Activated CD8-positive, alpha-beta memory T cell treated with anti-CD3 and anti-CD28 coated beads, Interleukin-2, amount 50 U/mL, for 48 hours (primary cell): ENCODE data around the gene AGAP1.
"Not testable (repeated sequence)": the region's sequence is repeated elsewhere in the genome, so short reads cannot be mapped to it uniquely, and the experiment has no call there.

Experiments
- DNase-seq: peaks from one replicate; pipeline ENCODE4 v3.0.0-alpha.2; 2020

The AGAP1 gene

GRCh38 chr2:236089271-236090026 is 595.6 kb downstream of the AGAP1 start:
- no peak for DNase-seq

- DNase-seq: no peak
Observed at GRCh38 chr2:236090027-236090382, 596.2 kb downstream of the AGAP1 start.

DNA sequence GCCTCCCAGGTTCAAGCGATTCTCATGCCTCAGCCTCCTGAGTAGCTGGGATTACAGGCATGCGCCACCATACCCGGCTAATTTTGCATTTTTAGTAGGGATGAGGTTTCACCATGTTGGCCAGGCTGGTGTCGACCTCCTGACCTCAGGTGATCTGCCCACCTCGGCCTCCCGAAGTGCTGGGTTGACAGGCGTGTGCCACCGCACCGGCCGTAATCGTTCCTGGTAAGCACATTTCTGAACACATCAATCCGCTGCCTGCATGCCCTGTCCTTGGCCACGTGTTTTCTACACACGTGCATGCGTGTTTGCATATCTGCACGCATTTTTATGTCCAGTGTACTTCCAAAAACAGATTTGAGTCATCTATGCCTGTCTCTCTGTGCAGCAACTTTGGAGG is 597.0 kb downstream of the AGAP1 start:
- DNase-seq: not testable (repeated sequence)

- no peak for DNase-seq
Observed at GRCh38 chr2:236092714-236093113, 598.9 kb downstream of the AGAP1 start.

DNA sequence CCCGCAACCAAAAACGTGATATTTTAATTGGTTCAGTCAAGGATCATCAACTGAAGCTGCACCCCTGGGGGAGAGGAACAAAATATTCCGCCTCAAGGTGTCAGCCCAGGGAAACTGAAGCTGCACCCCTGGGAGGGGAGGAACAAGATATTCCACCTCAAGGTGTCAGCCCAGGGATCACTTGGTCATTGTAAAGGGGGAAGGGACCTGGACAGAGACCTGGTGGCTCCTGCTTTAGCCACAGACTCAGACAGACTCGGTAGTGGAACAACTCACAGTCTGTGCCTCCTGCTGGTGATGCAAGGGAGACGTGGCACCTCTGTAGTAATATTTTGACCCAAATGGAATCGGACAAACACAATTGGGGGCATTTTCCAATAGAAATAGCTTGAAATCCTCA is 599.3 kb downstream of the AGAP1 start:
- no peak for DNase-seq

- DNase-seq: no peak
Observed at GRCh38 chr2:236095504-236095903, 601.7 kb downstream of the AGAP1 start.

GRCh38 chr2:236101311-236101950 is 607.6 kb downstream of the AGAP1 start:
- DNase-seq: no peak

GRCh38 chr2:236102971-236103370 is 609.1 kb downstream of the AGAP1 start:
- no peak for DNase-seq

DNA sequence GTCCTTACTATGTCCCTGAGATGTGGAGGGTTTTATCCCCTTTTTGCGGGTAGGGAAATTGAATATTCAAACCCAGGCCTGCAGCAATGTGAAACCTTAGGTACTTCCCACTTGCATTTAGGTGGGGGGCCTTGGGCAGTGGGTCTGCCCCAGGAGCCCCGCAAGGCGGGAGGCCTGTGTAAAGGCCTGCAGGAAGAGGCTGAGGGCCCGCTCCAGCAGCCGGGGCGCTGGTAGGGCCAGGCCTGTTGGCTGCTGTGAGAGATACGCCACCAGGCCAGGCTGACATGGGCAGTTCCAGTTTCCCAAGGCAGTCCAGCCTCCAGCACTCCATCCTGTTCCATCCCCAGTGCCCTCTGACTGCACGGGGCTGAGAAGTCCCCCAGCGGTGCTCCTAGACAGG is 610.1 kb downstream of the AGAP1 start:
- no peak for DNase-seq

GRCh38 chr2:236105955-236106607 is 612.2 kb downstream of the AGAP1 start:
- DNase-seq: no peak

DNA sequence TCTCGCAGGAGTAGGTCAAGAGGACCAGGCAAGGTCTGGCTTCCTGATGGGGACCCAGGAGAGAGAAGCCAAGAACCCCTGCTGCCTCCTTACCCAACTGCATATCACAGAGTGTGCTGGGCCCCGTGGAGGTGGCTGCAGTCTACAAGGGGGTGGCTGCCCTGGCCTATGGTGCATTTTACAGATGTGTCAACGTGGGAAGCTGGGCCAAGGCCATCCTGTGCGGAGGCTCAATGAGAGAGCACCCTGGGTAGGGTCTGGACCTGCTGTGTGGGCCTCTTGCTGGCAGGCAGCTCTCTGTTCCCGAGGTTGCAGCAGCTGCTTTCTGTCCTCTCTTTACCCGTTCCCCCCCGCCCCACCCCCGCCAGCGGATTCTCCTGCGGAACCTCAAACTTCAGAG is 612.9 kb downstream of the AGAP1 start:
- DNase-seq: no peak

DNA sequence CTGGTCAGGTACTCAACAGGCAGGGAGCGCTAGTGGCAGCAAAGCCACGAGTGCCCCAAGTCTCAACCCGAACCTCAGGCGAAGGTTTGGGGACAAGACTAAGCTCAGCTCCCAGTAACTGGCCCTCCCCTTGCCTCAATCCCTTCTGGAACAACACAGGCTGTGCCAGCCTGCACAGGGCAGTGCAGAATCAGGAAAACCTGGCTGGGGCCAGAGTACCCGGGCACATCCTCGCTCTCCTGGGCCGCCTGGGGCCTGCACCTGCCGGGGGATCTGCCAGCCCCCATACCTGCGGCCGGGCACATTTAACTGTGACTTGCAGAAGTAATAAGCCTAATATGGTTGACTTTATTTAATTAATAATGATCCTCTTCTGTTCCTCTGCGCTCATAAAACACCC is 613.7 kb downstream of the AGAP1 start:
- no peak for DNase-seq

GRCh38 chr2:236107942-236108625 is 614.2 kb downstream of the AGAP1 start:
- DNase-seq: no peak

DNA sequence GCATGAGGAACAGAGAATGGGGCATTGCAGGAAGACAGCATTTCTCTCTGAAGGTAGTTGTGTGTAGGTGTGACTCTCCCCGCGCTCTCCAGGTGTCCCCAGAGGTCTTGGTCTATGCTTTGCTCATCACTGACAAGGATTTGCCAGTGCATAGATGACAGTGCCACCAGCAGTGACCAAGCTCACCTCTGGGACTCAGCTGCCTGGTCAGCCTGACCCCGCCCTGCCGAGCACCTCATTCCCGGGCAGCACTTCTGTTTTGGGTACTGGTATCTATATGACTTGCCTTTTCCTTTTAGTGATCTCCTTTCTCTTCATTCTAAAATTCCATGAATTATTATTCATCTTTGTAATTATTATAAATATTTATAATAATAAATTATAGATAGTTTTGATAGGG is 615.2 kb downstream of the AGAP1 start:
- no peak for DNase-seq

GRCh38 chr2:236109473-236109872 is 615.6 kb downstream of the AGAP1 start:
- DNase-seq: no peak

DNA sequence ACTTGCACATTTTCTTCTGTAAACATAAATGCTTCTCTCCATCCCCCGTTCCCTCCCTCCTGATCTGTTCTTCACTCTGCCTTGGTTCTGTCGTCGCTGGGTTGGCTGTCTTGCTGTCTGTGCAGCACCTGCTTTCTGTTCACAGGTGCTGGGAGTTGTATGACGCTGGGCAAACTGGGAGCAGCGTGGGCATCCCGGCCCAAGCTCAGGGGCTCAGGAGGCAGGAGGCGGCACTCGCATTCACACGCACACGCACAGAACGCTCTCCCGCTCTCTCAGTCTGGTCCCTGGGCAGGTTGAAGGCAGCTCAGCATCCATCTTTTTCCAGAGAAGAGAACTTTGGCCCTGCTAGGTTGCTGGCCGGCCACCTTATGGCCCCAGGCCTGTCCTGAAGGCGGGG is 618.6 kb downstream of the AGAP1 start:
- no peak for DNase-seq

GRCh38 chr2:236113425-236113824 is 619.6 kb downstream of the AGAP1 start:
- no peak for DNase-seq

DNA sequence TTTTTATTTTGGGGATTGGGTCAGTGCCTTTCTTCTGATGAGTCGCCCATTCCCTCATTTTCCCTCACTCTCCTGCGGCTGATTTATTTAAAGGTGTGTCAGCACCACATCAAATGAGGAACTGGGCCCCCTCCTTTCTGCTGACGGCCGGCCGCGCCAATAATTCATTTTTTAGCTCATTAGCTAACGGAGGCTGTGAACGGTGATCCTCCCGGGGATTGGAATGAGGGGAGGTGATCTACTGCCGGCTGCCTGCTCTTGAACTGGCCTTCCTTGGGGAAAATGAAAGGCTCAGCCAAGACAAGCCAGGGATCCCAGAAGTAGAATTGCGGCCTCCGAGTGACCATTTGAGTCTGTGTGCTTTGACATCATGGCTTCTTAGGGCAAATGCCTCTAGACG is 620.1 kb downstream of the AGAP1 start:
- no peak for DNase-seq

GRCh38 chr2:236114959-236115358 is 621.1 kb downstream of the AGAP1 start:
- DNase-seq: no peak

DNA sequence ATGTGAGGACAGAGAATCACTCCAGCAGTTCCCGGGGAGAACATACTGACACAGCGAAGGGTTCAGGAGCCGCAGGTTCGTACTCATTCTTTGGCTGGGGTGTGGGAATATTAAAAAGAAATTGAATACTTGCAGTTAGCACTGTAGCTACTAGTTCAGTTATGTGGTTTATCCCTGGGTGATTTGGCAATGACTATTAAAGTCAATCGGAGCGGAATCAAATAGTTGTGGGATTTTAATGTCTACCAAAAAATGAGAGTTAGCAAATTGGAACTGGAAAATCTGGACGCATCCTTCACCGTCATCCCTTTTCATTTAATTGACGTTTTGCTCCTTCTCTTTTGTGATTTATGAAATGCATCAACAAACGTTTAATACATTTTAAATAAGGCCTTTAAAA is 623.6 kb downstream of the AGAP1 start:
- DNase-seq: no peak

- DNase-seq: no peak
Observed at GRCh38 chr2:236117861-236118269, 624.0 kb downstream of the AGAP1 start.

DNA sequence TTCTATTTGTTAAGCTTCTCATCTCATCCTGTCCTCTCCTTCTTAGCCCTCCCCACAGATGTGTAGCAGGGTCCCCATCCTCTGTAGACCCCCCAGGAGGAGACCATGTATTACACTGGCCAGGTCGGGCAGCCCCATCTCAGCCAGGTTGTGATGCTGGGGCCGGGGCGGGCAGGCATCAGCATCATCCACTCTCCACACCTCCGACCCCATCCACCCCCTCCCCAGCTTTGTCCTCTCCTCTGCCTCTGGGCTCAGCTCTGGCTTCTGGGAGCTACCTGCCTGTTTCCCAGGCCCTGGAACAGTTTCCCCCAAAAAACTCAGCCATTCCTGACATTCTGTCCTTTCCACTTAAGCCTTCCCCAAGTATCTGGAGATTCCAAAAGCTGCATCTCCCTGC is 625.2 kb downstream of the AGAP1 start:
- no peak for DNase-seq

GRCh38 chr2:236119476-236119875 is 625.6 kb downstream of the AGAP1 start:
- no peak for DNase-seq

GRCh38 chr2:236120141-236120601 is 626.3 kb downstream of the AGAP1 start:
- DNase-seq: no peak
